GM12891 (cell line): ENCODE results near the gene RCCD1.

Experiments used
- PAX5 ChIP-seq: IDR thresholded peaks from 2 replicates; pipeline ENCODE4 v1.6.1; 2011; ENCODE audit warnings: low read length, moderate library complexity, mild to moderate bottlenecking; ENCODE audit not compliant: insufficient read depth, severe bottlenecking
- POLR2A ChIP-seq: IDR thresholded peaks from 2 replicates; pipeline ENCODE4 v1.6.1; 2011; ENCODE audit warnings: low read depth, low read length, control low read depth
- POLR2AphosphoS5 ChIP-seq: IDR thresholded peaks from 2 replicates; pipeline ENCODE4 v1.6.1; 2011; ENCODE audit warnings: low read depth, low read length, control low read depth
- SPI1 ChIP-seq: IDR thresholded peaks from 2 replicates; pipeline ENCODE4 v1.6.1; 2011; ENCODE audit warnings: low read depth, low read length, control low read depth
- TAF1 ChIP-seq: IDR thresholded peaks from 2 replicates; pipeline ENCODE4 v1.6.1; 2011; ENCODE audit warnings: low read depth, low read length, control low read depth

DNA sequence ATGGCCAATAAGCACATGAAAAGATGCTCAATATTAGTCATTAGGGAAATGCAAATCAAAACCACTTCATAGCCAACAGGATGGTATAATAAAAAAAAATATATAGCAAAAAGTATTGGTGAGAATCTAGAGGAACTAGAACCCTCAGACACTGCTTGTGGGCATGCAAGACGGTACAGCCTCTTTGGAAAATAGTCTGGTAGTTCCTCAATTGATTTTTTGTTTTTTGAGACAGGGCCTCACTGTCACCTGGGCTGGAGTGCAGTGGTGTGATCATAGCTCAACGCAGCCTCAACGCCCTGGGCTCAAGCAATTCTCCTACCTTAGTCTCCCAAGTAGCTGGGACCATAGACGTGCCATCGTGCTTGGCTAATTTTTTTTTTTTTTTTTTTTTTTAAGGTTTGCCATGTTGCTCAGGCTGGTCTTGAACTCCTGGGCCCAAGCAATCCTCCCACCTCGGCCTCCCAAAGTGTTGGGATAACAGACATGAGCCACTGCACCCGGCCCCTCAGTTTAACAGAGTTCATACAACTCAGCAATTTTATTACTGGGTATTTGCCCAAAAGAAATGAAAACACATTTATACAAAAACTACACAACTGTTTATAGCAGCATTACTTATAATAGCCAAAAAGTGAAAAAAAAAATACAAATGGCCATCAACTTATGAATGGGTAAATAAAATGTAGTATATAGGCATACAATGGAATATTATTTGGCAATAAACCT lies 34.5 kb downstream of the RCCD1 start:
- TF ChIP-seq POLR2A (no peak), SPI1 (no peak), POLR2AphosphoS5 (no peak), TAF1 (no peak), PAX5 (no peak)
